OCI-LY7 (cell line): ENCODE results near the gene MGRN1.

ENCODE experiments used
- CTCF ChIP-seq: fragments of 200-600 bp; sonication (generic); conservative IDR thresholded peaks from 2 replicates; pipeline ENCODE4 v1.5.1; 2014; ENCODE audit warnings: mild to moderate bottlenecking, antibody characterized with exemption, low read length, moderate library complexity, mixed read lengths
- EZH2phosphoT487 ChIP-seq: fragments of 200-600 bp; sonication (generic); IDR thresholded peaks from 2 replicates; pipeline ENCODE4 v1.6.1; 2018; ENCODE audit warnings: low read depth, borderline replicate concordance, mild to moderate bottlenecking, mixed run types, antibody characterized with exemption, low read length, moderate library complexity, mixed read lengths

GRCh38 chr16:4667203-4667963 lies 42.8 kb downstream of the MGRN1 start:
- TF ChIP-seq CTCF, result no peak
- TF ChIP-seq EZH2phosphoT487, result no peak
